Psoas muscle (tissue), 8 donors: ENCODE data around the gene HS3ST4. TPM values are rescaled to one million over a fixed set of nuclear protein-coding genes. Genes with fewer than 3 reads are reported as not detected.
"Not testable (repeated sequence)": the region's sequence is repeated elsewhere in the genome, so short reads cannot be mapped to it uniquely, and the experiment has no call there.

Experiments
- ATAC-seq, 4 donors: fragments of 200-7000 bp; cut with Tn5 transposase; one replicate each; pipeline ENCODE4 v1.9.1; 2020; ENCODE audit warnings: moderate library complexity in 3 of 4, mild to moderate bottlenecking in 2 of 4
- DNase-seq, 2 donors: peaks; one replicate each; pipeline ENCODE4 v3.0.0-alpha.2; 2020
- H3K27ac ChIP-seq: fragments of 200-600 bp; one replicate; pipeline ENCODE4 v1.8.0; 2022
- H3K27me3 ChIP-seq, 3 donors: fragments of 200-600 bp in 1 of 3; one replicate each; pipeline versions ENCODE4 v1.6.1 to v1.8.0; 2013 to 2022; ENCODE audit warnings: low read length in 2 of 3, mild to moderate bottlenecking in 2 of 3, moderate library complexity in 1 of 3; ENCODE audit not compliant: insufficient read depth in 3 of 3
- H3K36me3 ChIP-seq, 2 donors: fragments of 200-600 bp in 1 of 2; one replicate each; pipeline versions ENCODE4 v1.6.1 to v1.8.0; 2013 to 2022; ENCODE audit warnings: low read depth in 1 of 2, mild to moderate bottlenecking in 1 of 2, moderate library complexity in 1 of 2; ENCODE audit not compliant: insufficient read depth in 1 of 2
- H3K4me1 ChIP-seq: fragments of 200-600 bp; one replicate; pipeline ENCODE4 v1.8.0; 2022
- H3K4me3 ChIP-seq: fragments of 200-600 bp; one replicate; pipeline ENCODE4 v1.8.0; 2022; ENCODE audit warnings: mild to moderate bottlenecking
- H3K9me3 ChIP-seq: fragments of 200-600 bp; one replicate; pipeline ENCODE4 v1.8.0; 2022
- WGBS, 3 donors: extraction: QIAGEN DNeasy Blood & Tissue Kit; methylation state at CpG; one replicate each; pipeline versions ENCODE4 v1.1.6 to v1.1.7; 2013; 5-methylcytosine and 5-hydroxymethylcytosine counted together
- intact Hi-C, 2 donors: fragments of 100-400 bp; cut with DNase I; formaldehyde crosslinking; loops; one replicate each; pipeline versions ENCODE4 v1.11.0 to v1.14.2; 2022
- polyA plus RNA-seq, 3 donors: library from polyadenylated mRNA; stranded (reverse); fragments of 200-250 nt; gene quantifications; one replicate each; pipeline ENCODE4 v1.2.3, GENCODE V29; 2013
- total RNA-seq, 4 donors: library from RNA; stranded (reverse); fragmentation: NEBNext Ultra II Directional in 2 of 4; extraction: Animal tissue kit (Norgen Biotek cat#: 25700) in 2 of 4; gene quantifications; one replicate each; pipeline versions ENCODE4 v1.2.1 to v1.2.4, GENCODE V29; 2021 to 2023
- TF ChIP-seq, protein P1 (sequence below): fragments of 200-600 bp; IDR thresholded peaks from one replicate; pipeline ENCODE4 v1.8.0; 2022; ENCODE audit warnings: antibody characterized with exemption
- donor health status: healthy with polysubstance abuse.
- donor health status: DM: no; HTN: no; CAD: no; lungs with moderate emphysema.
- donor health status: Bipolar disorder and iron deficiency.
- donor health status: healthy.
- donor health status: DM: yes; HTN: yes; CAD: no.
- donor health status: DM: no; HTN: no; CAD: no.
- donor health status: DM: no; HTN: no; CAD: no.
- donor health status: DM: yes; HTN: yes; CAD: no.

Gene HS3ST4
- total and polyA plus RNA-seq, 7 donors: 0.01 TPM; not detected in 6

GRCh38 chr16:26091511-26091910, 399.8 kb downstream of the HS3ST4 start:
- H3K27ac ChIP-seq: no peak overlapping the region
- intact Hi-C loops: no loop called here
- H3K4me1 ChIP-seq: no peaks in the 10 kb centered on the region
- no peaks in the 10 kb centered on the region for H3K9me3 ChIP-seq
- H3K4me3 ChIP-seq: no peak overlapping the region
- ATAC-seq (no peak), DNase-seq (no peak)
- 20 to 43% (median 34%) methylated on average over 1 of the region's 1 CpG for WGBS, 3 donors
- H3K27me3 ChIP-seq: no peaks in the 10 kb centered on the region
- H3K36me3 ChIP-seq: no peaks in the 10 kb centered on the region
- TF ChIP-seq, protein P1, sequence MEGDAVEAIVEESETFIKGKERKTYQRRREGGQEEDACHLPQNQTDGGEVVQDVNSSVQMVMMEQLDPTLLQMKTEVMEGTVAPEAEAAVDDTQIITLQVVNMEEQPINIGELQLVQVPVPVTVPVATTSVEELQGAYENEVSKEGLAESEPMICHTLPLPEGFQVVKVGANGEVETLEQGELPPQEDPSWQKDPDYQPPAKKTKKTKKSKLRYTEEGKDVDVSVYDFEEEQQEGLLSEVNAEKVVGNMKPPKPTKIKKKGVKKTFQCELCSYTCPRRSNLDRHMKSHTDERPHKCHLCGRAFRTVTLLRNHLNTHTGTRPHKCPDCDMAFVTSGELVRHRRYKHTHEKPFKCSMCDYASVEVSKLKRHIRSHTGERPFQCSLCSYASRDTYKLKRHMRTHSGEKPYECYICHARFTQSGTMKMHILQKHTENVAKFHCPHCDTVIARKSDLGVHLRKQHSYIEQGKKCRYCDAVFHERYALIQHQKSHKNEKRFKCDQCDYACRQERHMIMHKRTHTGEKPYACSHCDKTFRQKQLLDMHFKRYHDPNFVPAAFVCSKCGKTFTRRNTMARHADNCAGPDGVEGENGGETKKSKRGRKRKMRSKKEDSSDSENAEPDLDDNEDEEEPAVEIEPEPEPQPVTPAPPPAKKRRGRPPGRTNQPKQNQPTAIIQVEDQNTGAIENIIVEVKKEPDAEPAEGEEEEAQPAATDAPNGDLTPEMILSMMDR: no peak

- H3K27ac ChIP-seq, DNase-seq, intact Hi-C loops, H3K27me3 ChIP-seq, H3K4me1 ChIP-seq, H3K36me3 ChIP-seq, ATAC-seq, H3K9me3 ChIP-seq, H3K4me3 ChIP-seq: not testable (repeated sequence)
- 81 to 86% (median 86%) methylated on average over 3 of the region's 3 CpGs for WGBS, 3 donors
Measured at GRCh38 chr16:26098206-26098605, 406.4 kb downstream of the HS3ST4 start.

DNA sequence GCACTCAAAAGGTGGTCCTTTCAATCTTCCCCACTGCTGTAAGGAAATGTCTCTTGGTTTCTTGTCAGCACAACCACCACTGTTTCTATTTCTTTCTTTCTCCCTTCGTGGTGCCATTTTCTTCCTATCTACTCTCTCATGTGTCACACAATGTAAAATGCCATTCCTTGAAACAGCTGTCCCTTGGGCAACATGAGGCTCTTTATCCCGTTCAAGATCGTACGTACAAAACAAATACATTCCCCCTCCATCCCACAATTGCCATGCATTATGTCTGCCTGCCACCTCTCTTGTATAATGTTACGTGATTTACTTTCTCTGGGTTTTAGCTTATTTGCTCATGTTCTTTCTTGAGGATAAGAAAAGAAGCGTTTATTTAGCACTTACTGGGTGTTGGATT, 410.6 kb downstream of the HS3ST4 start:
- ATAC-seq: no peak
- Histone ChIP-seq H3K4me3 (no peak overlapping the region), H3K9me3 (no peaks in the 10 kb centered on the region), H3K27me3 (no peaks in the 10 kb centered on the region), H3K36me3 (no peaks in the 10 kb centered on the region), H3K4me1 (no peaks in the 10 kb centered on the region), H3K27ac (no peak overlapping the region)
- intact Hi-C loops: no loop called here
- no peak for DNase-seq
- 42 to 54% (median 50%) methylated on average over 6 of the region's 6 CpGs for WGBS, 3 donors
- TF ChIP-seq, protein P1: no peak

DNA sequence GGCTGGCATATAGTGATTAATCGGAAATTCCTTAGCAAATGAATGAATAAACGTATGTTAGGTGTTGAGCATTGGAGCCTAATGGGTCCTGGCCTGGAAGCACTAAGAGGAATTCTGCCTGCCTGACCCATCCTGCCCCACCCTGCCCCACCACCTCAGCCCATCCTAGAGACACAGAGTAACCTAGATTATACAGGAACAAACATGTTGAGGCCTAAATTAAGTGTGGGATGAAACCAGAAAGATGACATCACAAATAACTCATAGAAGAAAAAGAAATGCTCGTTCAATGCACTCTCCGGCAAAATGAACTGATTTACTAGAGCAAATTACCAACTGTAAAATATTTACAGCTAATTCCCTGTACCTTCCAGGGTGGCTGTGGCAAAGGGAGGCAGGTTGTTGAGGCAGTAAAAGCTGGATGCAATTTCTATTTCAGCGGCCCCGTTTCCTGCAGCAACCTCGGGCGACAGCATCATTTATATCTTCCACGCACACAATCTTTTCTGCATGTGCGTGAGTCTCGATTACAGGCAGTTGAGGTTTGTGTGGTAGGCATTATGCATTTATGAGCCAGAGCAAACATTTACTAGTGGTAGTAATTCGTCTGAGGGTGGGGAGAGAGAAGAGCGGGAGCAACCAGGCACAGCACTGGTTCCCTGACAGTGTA, 417.2 kb downstream of the HS3ST4 start:
- 77 to 82% (median 81%) methylated on average over 13 of the region's 13 CpGs for WGBS, 3 donors
- Histone ChIP-seq H3K36me3 (no peaks in the 10 kb centered on the region), H3K4me1 (no peaks in the 10 kb centered on the region), H3K27ac (no peak overlapping the region), H3K4me3 (no peak overlapping the region), H3K27me3 (no peaks in the 10 kb centered on the region), H3K9me3 (no peaks in the 10 kb centered on the region)
- TF ChIP-seq, protein P1: no peak
- no peak for ATAC-seq
- intact Hi-C loops: no loop called here
- no peak for DNase-seq

DNA sequence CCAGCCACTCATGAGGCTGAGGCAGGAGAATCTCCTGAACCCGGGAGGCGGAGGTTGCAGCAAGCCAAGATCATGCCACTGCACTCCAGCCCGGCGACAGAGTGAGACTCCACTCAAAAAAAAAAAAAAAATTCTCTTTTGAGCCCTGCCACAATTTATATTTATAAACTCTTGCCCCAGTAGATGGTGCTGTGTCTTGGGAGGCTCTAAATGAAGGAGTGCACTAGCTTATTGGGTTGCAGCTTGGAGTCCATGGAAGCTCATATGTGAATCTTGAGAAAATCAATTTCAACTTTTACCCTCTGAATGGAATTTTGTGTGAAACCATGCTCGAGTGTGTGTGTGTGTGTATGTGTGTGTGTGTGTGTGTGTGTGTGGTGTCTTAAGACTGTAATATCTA, 420.1 kb downstream of the HS3ST4 start:
- TF ChIP-seq, protein P1: no peak
- Histone ChIP-seq H3K27ac (no peak overlapping the region), H3K27me3 (no peaks in the 10 kb centered on the region), H3K4me1 (no peaks in the 10 kb centered on the region), H3K4me3 (no peak overlapping the region), H3K36me3 (no peaks in the 10 kb centered on the region), H3K9me3 (no peaks in the 10 kb centered on the region)
- DNase-seq (no peak), ATAC-seq (no peak)
- 51 to 60% (median 55%) methylated on average over 5 of the region's 5 CpGs for WGBS, 3 donors
- intact Hi-C loops: no loop called here
